GM19099 (cell line): Measurements from ENCODE around the gene POLR2C.

Experiments
- POLR2A ChIP-seq: IDR thresholded peaks from 3 replicates; pipeline ENCODE4 v1.6.1; 2011; ENCODE audit warnings: low read depth; ENCODE audit not compliant: insufficient read length; ENCODE audit errors: extremely low read depth

The POLR2C gene

GRCh38 chr16:57446531-57447185 lies 15.8 kb upstream of the POLR2C start:
- no peak for TF ChIP-seq POLR2A

- peak; percentile 93 for TF ChIP-seq POLR2A
Measured at GRCh38 chr16:57447186-57447962, 15.1 kb upstream of the POLR2C start, which contains the start of the genes CIAPIN1 and COQ9. Gene CIAPIN1, minus strand, starts transcription at chr16:57447385. Its CDS starts 6,457 bp downstream, at chr16:57440928. Gene COQ9, plus strand, starts transcription at chr16:57447479. Its CDS starts 27 bp downstream, at chr16:57447506.

GRCh38 chr16:57452021-57452420 lies 10.5 kb upstream of the POLR2C start:
- no peak for TF ChIP-seq POLR2A

DNA sequence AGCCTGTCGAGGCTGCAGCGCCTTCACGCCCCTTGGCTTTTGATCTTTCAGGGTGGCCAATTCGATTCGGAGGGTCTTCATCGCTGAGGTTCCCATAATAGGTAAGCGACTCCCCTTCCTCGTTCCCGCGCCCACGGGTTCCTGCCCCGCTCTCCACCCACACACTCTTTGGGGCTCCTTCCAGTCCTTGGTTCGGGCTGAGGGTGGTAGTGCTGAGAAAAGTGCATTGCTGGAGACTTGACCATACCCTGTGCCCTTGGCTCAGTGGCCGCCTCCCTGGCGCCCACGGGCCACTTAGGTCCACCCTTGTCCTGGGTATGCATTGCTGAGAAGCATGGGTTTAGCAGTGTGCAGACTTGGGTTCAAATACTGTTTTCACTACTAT lies 491 bp downstream of the POLR2C start:
- no peak for TF ChIP-seq POLR2A

- TF ChIP-seq POLR2A, result no peak
Measured at GRCh38 chr16:57464523-57464922, 2.0 kb downstream of the POLR2C start.

DNA sequence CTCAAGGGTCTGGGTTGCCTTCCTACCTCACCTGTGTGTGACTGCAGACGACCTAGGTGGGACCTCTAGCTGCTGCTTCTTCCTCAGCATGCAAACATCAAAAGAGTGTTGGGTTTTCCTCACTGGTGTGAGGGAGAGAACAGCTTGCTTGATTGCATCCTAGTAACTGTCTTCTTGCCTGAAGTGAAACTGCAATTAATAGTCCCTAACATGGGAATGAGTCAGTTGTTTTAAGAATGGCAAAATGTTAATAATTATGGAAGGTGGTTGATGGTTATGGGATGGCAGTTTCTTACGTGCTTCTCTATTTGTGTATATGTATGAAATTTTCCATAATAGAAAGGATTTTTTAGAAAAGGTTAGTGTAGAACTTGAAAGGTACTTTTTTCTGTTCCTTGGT lies 5.9 kb downstream of the POLR2C start:
- no peak for TF ChIP-seq POLR2A

DNA sequence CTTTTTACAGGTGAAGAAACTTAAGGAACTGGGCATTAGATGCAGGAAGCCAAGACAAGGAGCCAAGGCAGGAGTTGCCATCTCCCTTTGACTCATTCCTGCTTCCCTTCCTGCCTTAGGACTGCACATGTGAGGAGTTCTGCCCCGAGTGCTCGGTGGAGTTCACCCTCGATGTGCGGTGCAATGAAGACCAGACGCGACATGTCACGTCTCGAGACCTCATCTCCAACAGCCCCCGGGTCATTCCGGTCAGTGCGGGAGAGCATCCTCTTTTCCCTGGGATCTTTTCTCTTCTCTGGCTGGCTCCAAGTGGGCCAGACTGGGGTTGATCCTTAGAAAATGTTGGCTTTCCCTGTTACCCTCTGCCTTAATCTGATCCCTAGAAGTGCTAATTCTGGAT lies 6.6 kb downstream of the POLR2C start:
- no peak for TF ChIP-seq POLR2A

DNA sequence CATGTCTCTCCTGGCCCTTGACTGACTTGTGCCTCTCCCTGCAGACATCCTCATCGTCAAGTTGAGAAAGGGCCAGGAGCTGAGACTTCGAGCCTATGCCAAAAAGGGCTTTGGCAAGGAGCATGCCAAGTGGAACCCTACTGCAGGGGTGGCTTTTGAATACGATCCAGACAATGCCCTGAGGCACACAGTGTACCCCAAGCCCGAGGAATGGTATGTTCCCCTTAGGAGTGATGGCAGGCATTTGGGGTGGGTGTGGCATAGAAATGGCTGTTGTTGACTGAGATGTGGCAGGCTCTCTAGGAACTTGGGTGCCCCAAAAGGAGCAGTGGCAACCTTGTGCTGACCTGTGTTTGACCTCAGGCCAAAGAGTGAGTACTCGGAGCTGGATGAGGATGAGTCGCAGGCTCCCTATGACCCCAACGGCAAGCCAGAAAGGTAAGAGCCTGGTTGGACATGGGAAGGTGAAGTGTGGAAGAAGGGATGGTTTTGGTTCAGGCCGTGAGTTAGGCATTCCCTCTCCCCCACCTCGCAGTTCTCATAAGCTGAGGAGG lies 7.5 kb downstream of the POLR2C start:
- TF ChIP-seq POLR2A, result no peak

- TF ChIP-seq POLR2A, result no peak
Measured at GRCh38 chr16:57470711-57471110, 8.2 kb downstream of the POLR2C start.

DNA sequence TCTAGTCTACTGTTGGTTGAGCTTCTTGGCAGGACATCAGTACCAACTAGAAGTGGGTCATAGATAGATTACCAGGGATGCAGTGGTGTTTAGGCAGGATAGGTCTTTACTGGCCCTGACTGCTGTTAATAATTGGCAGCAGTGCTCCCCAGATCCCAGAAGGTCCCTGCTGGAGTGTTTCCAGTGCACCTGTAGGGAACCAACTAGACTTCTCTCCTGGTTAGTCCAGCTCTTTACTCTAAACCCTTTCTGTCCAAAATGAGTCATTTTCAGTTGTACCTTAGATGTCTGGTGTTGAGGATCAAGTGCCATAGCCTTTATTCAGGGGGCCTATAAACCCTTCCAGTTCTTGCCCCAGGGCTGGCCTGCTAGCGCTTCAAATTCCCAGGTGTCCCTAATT lies 8.7 kb downstream of the POLR2C start:
- TF ChIP-seq POLR2A, result no peak

GRCh38 chr16:57471852-57472664 lies 9.6 kb downstream of the POLR2C start:
- TF ChIP-seq POLR2A, result no peak

DNA sequence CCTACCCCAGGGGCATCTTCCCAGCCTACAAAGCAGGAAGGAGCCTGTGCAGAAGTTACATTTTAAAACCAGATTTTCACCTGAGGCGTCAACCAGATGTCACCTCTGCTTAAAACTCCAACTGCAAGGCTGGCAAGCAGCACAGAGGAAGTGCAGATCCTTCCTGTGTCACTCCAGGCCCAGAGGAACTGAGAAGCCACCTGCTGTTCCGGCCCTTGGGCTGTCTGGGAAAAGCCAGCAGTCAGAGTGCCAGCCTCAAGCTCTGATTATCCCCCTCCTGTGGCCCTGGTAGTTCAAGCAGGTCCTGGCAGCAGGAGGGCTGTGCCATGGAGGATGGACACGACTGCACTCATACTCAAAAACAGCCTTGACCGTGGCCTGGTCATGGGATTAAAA lies 10.2 kb downstream of the POLR2C start:
- no peak for TF ChIP-seq POLR2A

DNA sequence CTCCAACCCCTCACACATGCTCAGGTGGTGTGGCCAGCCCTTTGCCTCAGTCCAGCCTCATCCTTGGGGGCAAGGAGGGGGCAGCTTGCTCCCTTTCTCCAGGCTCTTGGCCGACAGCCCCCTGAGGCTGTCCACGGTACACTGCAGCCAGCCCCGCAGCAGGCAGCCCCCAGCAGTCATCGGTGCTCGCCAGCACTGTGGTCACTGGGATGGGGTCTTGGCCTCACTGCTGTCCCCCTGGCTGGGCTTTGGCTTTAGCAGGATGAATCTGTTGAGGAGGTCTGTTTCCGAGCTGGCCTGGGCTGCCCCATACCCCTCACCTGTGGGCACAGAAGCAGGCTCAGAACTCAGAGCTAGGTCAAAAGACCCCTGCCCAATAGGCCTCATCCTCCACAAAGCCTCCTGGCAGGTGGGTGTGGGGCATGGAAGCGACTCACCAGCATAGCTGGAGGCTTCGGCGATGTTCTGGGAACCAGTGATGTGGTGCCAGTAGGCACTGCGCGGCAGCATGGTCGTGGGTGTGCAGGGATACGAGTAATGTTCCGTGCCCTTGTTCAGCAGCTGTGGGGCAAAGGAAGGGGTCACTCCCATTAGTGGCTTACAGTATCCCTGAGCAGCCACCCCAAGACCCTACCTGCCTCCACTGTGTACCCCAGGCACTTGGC lies 10.8 kb downstream of the POLR2C start:
- TF ChIP-seq POLR2A, result no peak

DNA sequence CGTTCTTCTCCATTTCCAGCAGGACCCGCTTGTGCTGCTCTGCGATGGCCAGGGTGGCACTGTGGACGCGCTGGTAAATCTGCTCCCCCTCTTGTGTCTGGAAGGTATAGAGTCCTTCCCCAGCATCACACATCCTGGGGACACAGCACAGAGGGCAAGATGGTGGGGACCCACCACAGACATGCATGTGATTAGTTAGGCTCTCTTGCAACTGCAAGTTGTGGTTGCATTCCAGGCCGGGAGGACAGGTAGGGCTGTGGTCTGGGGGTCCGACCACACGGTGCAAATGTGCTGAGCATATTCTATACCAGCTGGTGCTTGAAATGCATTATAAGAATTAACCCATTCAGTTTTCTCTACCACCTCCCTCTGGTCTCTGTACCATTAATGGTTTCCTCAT lies 11.4 kb downstream of the POLR2C start:
- TF ChIP-seq POLR2A, result no peak

- no peak for TF ChIP-seq POLR2A
Measured at GRCh38 chr16:57474671-57475661, 12.5 kb downstream of the POLR2C start.
